ENCODE data around the gene CACNA1C. TPM values are rescaled to one million over a fixed set of nuclear protein-coding genes. Genes with fewer than 3 reads are reported as not detected.

CACNA1C gene
- total RNA-seq, 1 donor from 2014 or later, result 201 TPM

DNA sequence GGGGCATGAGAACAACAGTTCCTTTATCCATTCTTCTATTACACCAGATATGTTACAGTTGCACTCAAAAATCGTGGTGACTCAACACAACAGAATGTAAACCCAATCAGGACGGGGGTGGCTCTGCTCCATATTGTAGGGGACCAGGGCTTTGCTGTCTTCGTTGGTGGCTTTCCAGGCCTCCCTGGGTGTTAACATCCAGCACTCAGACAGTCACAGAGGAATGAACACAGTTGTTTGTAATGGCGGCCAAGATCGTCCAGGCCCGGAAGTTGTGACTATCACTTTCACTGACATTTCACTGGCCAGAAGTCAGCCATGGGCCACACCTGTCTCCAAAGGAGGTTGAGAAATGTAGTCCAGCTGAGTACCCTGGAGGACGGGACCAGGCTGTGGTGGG lies 204.1 kb downstream of the CACNA1C start:
- intact Hi-C loops (cut with micrococcal nuclease), result no loop called here
- DNase-seq, result no peak
- peak; percentile 48 for ATAC-seq

DNA sequence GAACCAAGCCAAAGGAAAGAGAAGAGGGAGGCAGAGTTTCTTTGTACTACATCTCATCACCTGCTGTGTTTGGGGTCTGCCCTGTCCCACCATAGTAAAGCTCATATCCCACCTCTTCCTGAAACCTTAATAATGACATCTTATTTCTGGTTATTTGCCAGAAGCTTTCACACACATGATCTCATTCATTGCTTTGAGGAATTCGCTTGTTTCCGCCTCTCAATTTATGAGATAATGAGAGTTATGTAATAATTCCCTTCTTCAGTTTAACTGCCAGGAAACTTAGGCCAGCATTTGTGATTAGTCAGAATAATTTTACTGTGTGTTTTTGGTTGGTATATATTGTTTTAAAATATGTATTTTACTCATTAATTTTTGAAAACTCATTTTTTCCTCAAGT lies 205.2 kb downstream of the CACNA1C start:
- DNase-seq (no peak), ATAC-seq (no peak)
- intact Hi-C loops (cut with micrococcal nuclease), result no loop called here

DNA sequence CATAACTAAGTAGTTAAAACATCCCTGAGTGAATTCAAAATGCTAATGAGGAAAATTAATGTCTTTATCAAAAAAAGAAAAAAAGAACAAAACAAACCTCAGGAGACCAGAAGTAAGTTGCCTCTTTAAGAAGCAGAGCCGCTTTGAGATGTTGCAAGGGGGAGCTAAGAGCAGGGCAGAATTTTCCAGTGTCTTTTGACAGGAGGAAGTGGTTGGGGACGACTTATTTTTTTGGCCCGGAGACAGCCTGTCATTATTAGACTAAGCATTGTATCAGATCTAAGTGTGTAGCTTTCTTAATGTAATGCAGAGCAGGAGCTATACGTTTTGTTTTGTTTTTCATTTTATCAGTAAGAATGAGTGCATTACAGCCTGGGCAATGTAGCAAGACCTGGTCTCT lies 206.6 kb downstream of the CACNA1C start:
- ATAC-seq (no peak), DNase-seq (no peak)
- intact Hi-C loops (cut with micrococcal nuclease), result no loop called here

GRCh38 chr12:2260441-2260840 lies 207.7 kb downstream of the CACNA1C start:
- no peak for ATAC-seq
- DNase-seq, result no peak
- intact Hi-C loops (cut with micrococcal nuclease), result no loop called here

GRCh38 chr12:2261708-2262107 lies 208.9 kb downstream of the CACNA1C start:
- intact Hi-C loops (cut with micrococcal nuclease), result no loop called here
- ATAC-seq (no peak), DNase-seq (no peak)

- ATAC-seq, result no peak
- intact Hi-C loops (cut with micrococcal nuclease), result no loop called here
- DNase-seq, result no peak
Measured at GRCh38 chr12:2262449-2262848, 209.7 kb downstream of the CACNA1C start.

GRCh38 chr12:2263901-2264300 lies 211.1 kb downstream of the CACNA1C start:
- intact Hi-C loops (cut with micrococcal nuclease), result no loop called here
- no peak for ATAC-seq
- no peak for DNase-seq

- peak; percentile 69 for ATAC-seq
- no peak for DNase-seq
- intact Hi-C loops (cut with micrococcal nuclease), result no loop called here
Measured at GRCh38 chr12:2264651-2265232, 212.0 kb downstream of the CACNA1C start.

GRCh38 chr12:2265461-2266167 lies 212.8 kb downstream of the CACNA1C start:
- intact Hi-C loops (cut with micrococcal nuclease), result no loop called here
- DNase-seq, result no peak
- ATAC-seq, result no peak

GRCh38 chr12:2266666-2267620 lies 214.2 kb downstream of the CACNA1C start:
- intact Hi-C loops (cut with micrococcal nuclease), result no loop called here
- ATAC-seq (no peak), DNase-seq (no peak)

DNA sequence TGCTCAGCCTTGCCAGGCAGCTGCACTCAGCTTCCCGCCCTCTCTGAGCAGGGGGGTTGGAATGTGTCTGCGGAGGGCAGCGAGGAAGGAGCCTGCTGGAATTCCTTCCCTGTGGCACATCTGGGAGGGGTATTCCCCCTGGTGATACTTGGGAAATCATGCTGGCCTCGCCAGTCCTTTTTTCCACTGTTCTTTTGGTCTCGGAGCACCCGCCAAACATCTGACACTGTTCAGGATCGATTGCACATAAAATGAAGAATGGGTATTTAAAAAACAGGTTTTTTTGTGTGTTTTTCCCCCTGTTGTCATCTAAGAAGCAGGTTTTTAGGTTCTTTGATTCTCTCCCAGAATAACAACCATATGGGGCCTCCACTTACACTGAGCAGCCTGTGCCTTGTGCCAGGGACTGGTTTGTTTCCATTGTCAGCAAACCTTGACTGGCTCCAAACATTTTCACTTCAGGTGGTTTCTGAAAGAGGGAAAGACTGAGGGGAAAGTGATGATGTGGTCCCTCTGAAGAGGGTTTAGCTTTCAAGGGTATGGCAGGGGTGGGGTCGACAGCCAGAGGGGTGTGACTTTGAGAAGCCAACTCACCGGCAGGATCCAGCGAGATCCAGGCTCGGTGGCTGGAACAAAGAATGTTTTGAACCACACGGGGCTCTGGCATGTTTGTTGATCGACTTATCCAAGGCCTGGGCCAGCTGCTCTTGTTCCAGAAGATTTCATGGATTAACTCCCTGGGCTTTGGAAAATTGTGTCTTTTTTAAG lies 215.1 kb downstream of the CACNA1C start:
- intact Hi-C loops (cut with micrococcal nuclease), result no loop called here

DNA sequence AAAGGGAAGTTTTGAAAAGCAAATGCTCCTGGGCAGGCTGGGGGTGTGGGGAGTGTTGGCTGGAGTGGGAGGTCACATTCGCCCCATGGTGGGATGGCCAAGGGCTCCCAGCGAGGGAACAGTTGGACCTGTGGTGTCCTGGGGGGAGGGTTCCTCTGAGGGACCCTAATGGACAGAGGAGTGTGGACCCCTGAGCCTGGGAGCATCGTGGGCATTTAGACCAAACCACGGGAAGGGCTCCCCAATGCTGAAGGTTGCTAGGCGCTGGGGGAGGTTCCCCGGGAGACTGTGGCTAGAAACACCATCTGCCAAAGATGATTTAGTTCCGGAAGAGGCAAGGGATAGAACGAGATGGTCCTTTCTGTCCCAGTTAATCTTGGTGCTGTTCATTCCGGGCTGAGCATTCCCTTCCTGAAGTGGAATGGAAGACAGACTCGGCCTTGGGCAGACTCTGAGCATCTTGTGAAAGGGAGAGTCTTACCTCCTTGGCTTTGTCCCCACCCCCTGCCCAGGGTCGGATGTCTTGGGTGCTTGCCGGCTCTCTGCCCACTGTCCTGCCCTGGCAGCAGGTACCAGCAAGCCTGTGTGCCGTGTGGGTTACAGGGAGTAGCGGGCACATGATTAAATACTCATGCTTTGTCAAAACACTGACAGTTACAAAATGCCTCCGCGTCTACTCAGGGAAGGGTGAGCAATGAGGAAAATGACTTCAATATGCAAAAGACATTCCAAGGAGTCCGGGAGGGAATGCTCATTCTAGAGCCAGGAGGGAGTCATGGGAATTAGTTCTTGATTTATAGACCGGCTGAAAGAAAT lies 215.9 kb downstream of the CACNA1C start:
- DNase-seq (no peak), ATAC-seq (no peak)
- intact Hi-C loops (cut with micrococcal nuclease), result no loop called here

More for the DNA sequence above, 215.1 kb downstream of the CACNA1C start:
- ATAC-seq, result no peak
- DNase-seq, result no peak

- DNase-seq, result no peak
- intact Hi-C loops (cut with micrococcal nuclease), result no loop called here
- ATAC-seq, result no peak
Measured at GRCh38 chr12:2270846-2271245, 218.1 kb downstream of the CACNA1C start.

DNA sequence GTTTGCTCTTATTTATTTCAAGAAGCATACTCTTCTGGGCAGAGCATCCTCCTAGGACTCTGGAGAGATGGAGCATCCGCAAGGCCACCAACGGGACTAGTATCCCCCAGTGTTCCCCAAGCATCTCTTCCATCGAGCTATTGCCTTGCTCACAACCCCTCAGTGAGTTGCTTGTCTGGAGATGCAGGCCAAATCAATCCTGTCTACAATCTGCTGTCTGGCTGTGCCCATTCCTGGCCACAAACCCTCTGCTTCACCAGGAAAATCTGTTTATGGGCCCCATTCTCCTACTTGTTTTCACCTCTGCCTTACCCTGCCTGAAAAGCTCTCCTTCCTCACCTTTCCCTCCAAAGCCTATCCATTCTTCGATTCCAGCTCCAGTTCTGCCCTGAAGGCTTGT lies 219.2 kb downstream of the CACNA1C start:
- intact Hi-C loops (cut with micrococcal nuclease), result no loop called here
- no peak for ATAC-seq
- no peak for DNase-seq

- ATAC-seq (peak; percentile 67), DNase-seq (peak; percentile 66)
- intact Hi-C loops (cut with micrococcal nuclease), result no loop called here
Measured at GRCh38 chr12:2273288-2273687, 220.5 kb downstream of the CACNA1C start.

DNA sequence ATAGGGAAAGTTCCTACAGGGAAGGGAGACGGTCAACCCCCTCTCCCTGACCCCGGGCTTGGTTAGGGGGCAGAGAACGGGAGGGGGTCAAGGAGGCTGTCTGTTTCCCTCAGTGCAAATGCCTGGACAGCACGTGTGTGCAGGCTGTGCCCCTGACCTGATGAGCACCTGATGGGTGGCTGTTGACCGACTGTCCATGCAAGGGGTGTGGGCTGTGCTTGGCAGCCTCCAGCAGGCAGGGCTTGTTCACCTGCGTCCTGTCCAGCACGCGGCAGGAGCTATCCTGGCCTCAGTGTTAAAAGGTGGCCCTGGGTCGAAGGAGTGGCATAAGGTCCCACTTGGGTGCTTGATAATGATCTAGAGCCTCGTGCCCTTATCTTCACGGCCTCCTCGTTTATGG lies 221.0 kb downstream of the CACNA1C start:
- intact Hi-C loops (cut with micrococcal nuclease), result no loop called here
- no peak for DNase-seq
- ATAC-seq, result peak; percentile 7

DNA sequence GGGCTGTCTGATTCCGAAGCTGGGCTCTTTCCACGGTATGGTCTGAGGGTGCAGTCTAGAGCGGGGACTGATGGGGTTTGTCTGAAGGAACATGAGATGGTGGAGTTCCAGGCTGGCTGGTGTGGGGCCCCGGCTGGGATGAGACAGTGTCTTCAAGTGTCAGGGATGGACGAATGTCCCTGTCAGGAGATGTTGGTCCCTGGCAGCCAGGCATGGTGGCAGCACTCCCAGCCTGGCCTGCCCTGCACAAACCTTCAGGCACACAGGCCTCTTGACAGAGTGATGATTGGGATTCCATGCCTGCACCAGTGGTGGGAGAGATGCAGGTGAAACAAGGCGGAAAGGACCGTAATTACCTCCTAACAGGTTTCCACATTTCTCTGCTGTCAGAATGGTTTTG lies 221.9 kb downstream of the CACNA1C start:
- intact Hi-C loops (cut with micrococcal nuclease), result no loop called here
- DNase-seq, result no peak
- ATAC-seq, result peak; percentile 60

DNA sequence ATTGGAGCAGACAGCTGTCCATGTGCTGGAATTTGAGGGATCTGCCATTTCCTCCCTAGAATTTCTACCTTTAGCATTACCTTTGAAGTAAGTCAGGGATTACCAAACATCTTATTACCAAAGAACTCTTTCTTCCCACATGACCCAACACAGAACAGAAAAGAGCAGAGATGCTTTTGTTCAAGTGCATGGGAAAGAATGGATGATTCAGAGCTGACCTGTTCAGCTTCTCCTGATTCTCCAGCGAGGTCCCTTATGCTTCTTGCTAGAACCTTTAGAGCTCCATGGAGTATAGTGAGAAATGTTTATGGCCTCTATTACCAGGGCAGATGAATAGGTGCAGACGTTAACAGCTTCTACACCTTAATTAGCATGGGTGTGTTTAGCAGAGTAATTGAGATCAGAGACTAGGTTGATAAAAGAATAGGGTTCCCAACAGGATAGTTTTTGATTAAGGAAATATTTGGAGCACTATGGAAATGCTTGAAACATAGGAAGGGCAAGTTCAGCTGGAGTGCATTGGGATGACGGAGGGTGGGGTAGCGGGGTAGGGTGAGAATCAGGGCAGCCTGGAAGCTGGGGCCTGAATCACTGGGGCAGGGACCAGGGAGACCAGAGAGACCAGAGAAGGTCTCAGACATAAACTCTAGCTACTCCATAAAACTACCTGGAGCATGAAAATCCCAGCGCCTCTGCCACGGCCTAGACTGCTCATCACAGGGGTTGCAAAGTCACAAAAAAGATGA lies 223.7 kb downstream of the CACNA1C start:
- DNase-seq, result no peak
- ATAC-seq, result no peak
- intact Hi-C loops (cut with micrococcal nuclease), result no loop called here

Data from left ventricle myocardium superior (tissue), 1 donor.